Keratinocyte (primary cell): ENCODE results near the gene TTC3. TPM values are rescaled to one million over a fixed set of nuclear protein-coding genes. Genes with fewer than 3 reads are reported as not detected.

ENCODE experiments used
- DNase-seq: peaks from one replicate; pipeline ENCODE4 v3.0.0-alpha.2; 2011; ENCODE audit warnings: low read depth, missing footprints, low spot score
- FAIRE-seq: peaks from 2 replicates; lab custom pipeline; 2011; peaks lifted over from hg19 to GRCh38; lab: Jason Lieb, UNC
- H2AFZ ChIP-seq: 2 replicates; pipeline ENCODE4 v1.6.0; 2012; ENCODE audit warnings: low read length, control low read depth, inconsistent platforms; ENCODE audit not compliant: control insufficient read depth
- H3K27ac ChIP-seq: 2 replicates; pipeline ENCODE4 v1.5.1; 2011; ENCODE audit warnings: low read length; ENCODE audit not compliant: control insufficient read depth, insufficient read depth
- H3K27me3 ChIP-seq: 3 replicates; pipeline ENCODE4 v1.6.0; 2011; ENCODE audit warnings: low read length; ENCODE audit not compliant: control insufficient read depth, insufficient read depth; ENCODE audit errors: extremely low read depth
- H3K36me3 ChIP-seq, 2 experiments: 2 replicates in 1 of 2; 3 replicates in 1 of 2; pipeline ENCODE4 v1.5.1; 2011; ENCODE audit warnings: low read length in 2 of 2, mild to moderate bottlenecking in 1 of 2; ENCODE audit not compliant: control insufficient read depth in 2 of 2, insufficient read depth in 2 of 2; ENCODE audit errors: extremely low read depth in 1 of 2
- H3K4me1 ChIP-seq: 3 replicates; pipeline ENCODE4 v1.5.1; 2011; ENCODE audit warnings: low read length; ENCODE audit not compliant: control insufficient read depth, insufficient read depth; ENCODE audit errors: extremely low read depth
- H3K4me2 ChIP-seq: 3 replicates; pipeline ENCODE4 v1.6.0; 2011; ENCODE audit warnings: low read depth, low read length; ENCODE audit not compliant: control insufficient read depth, insufficient read depth; ENCODE audit errors: extremely low read depth
- H3K4me3 ChIP-seq, 3 experiments: fragments of 200-600 bp in 1 of 3; sonication (generic) in 1 of 3; 2 replicates in 2 of 3; 3 replicates in 1 of 3; pipeline ENCODE4 v1.5.1; 2011 to 2016; ENCODE audit warnings: low read length in 3 of 3, mild to moderate bottlenecking in 3 of 3, control low read depth in 2 of 3, inconsistent platforms in 1 of 3, low read depth in 1 of 3, mixed read lengths in 1 of 3, mixed run types in 1 of 3, moderate library complexity in 1 of 3; ENCODE audit not compliant: control insufficient read depth in 2 of 3, insufficient read depth in 2 of 3; ENCODE audit errors: extremely low read depth in 1 of 3
- H3K79me2 ChIP-seq: 2 replicates; pipeline ENCODE4 v1.6.0; 2012; ENCODE audit warnings: low read length; ENCODE audit not compliant: control insufficient read depth, insufficient read depth
- H3K9ac ChIP-seq: 3 replicates; pipeline ENCODE4 v1.6.0; 2011; ENCODE audit warnings: low read length; ENCODE audit not compliant: control insufficient read depth, insufficient read depth; ENCODE audit errors: extremely low read depth
- H3K9me1 ChIP-seq: 3 replicates; pipeline ENCODE4 v1.6.0; 2011; ENCODE audit warnings: low read length; ENCODE audit not compliant: control insufficient read depth, insufficient read depth; ENCODE audit errors: extremely low read depth
- H3K9me3 ChIP-seq: 2 replicates; pipeline ENCODE4 v1.5.1; 2012; ENCODE audit warnings: low read depth, low read length; ENCODE audit not compliant: control insufficient read depth
- H4K20me1 ChIP-seq: 3 replicates; pipeline ENCODE4 v1.6.0; 2011; ENCODE audit warnings: low read length; ENCODE audit not compliant: control insufficient read depth, insufficient read depth; ENCODE audit errors: extremely low read depth
- EZH2 ChIP-seq: IDR thresholded peaks from one replicate; pipeline ENCODE4 v1.6.1; 2012; ENCODE audit warnings: inconsistent platforms, mild to moderate bottlenecking, low read length, moderate library complexity
- dilution Hi-C: fragments of 300-500 bp; cut with MboI; formaldehyde crosslinking; loops from one replicate; pipeline ENCODE4 v1.7.0; 2020; ENCODE audit warnings: low sequenced_read_pairs; ENCODE audit not compliant: extremely low pct_ligation_motif_present
- polyA plus RNA-seq, 5 experiments: library from polyadenylated mRNA; depleted of rRNA in 3 of 5; stranded (reverse) in 3 of 5; stranded (forward) in 1 of 5; unstranded in 1 of 5; fragments of >200 nt; gene quantifications; 1 replicate in 1 of 5; 2 replicates in 3 of 5; 3 replicates in 1 of 5; pipeline versions ENCODE4 v1.2.1 to v1.2.3, GENCODE V29; 2011 to 2012; ENCODE audit warnings: missing spikeins in 2 of 5, low read depth in 1 of 5, low replicate concordance in 1 of 5
- TF ChIP-seq, protein P1 (sequence below), 3 experiments: IDR thresholded peaks in 1 of 3; conservative IDR thresholded peaks in 1 of 3; optimal IDR thresholded peaks in 1 of 3; 2 replicates in 2 of 3; 3 replicates in 1 of 3; pipeline versions ENCODE3 to v1.5.1; 2011; ENCODE audit warnings: low read length in 3 of 3, mild to moderate bottlenecking in 3 of 3, moderate library complexity in 2 of 3, control low read depth in 1 of 3, inconsistent platforms in 1 of 3; ENCODE audit not compliant: insufficient read depth in 2 of 3; ENCODE audit errors: extremely low read depth in 1 of 3

Gene TTC3
- polyA plus RNA-seq, 1 donor (not counting 4 experiments of a cell fraction or from before 2014, with no cell fraction given) = 38.5 TPM

DNA sequence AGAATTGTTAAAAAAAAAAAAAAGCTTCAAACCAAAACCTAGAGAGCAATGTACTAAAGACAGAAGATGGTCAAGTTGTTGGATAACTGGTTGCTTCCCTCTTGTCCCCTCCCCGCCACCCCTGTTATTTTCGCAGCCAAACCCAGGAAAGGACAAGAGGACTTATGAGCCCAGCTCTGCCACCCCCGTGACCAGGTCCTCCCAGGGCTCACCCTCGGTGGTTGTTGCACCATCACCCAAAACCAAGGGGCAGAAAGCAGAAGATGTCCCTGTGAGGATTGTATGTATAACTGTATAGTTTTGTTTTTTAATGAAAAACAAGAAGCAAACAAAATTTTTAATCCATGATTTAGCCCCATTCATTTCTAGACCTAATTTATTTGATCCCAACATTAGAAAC is 124.7 kb downstream of the TTC3 start:
- H3K9me1 ChIP-seq = no peaks in the 10 kb centered on the region
- no peaks in the 10 kb centered on the region for H4K20me1 ChIP-seq
- H3K79me2 ChIP-seq = no peaks in the 10 kb centered on the region
- no peaks in the 10 kb centered on the region for H3K9me3 ChIP-seq
- no peak overlapping the region for H3K27ac ChIP-seq
- H3K4me3 ChIP-seq = no peak overlapping the region
- FAIRE-seq = no peak
- no peak overlapping the region for H2AFZ ChIP-seq
- no peaks in the 10 kb centered on the region for H3K27me3 ChIP-seq
- peaks cover 10% of the 10 kb centered on the region for H3K4me1 ChIP-seq
- DNase-seq = no peak
- peaks cover 27 to 32% of the 10 kb centered on the region in 2 experiments for H3K36me3 ChIP-seq
- TF ChIP-seq EZH2 = no peak
- TF ChIP-seq, protein P1, sequence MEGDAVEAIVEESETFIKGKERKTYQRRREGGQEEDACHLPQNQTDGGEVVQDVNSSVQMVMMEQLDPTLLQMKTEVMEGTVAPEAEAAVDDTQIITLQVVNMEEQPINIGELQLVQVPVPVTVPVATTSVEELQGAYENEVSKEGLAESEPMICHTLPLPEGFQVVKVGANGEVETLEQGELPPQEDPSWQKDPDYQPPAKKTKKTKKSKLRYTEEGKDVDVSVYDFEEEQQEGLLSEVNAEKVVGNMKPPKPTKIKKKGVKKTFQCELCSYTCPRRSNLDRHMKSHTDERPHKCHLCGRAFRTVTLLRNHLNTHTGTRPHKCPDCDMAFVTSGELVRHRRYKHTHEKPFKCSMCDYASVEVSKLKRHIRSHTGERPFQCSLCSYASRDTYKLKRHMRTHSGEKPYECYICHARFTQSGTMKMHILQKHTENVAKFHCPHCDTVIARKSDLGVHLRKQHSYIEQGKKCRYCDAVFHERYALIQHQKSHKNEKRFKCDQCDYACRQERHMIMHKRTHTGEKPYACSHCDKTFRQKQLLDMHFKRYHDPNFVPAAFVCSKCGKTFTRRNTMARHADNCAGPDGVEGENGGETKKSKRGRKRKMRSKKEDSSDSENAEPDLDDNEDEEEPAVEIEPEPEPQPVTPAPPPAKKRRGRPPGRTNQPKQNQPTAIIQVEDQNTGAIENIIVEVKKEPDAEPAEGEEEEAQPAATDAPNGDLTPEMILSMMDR (optimal IDR thresholded peaks at IDR 0.05 in 1 of 3, IDR thresholded peaks at IDR 0.05 in 1 of 3, conservative IDR thresholded peaks at IDR 0.05 in 1 of 3; ENCODE audit: extremely low read depth in 1 of 3, insufficient read depth in 2 of 3, low read length in 3 of 3) = no peak
- no peak overlapping the region for H3K9ac ChIP-seq
- H3K4me2 ChIP-seq = no peak overlapping the region
- dilution Hi-C loops = no loop called here

DNA sequence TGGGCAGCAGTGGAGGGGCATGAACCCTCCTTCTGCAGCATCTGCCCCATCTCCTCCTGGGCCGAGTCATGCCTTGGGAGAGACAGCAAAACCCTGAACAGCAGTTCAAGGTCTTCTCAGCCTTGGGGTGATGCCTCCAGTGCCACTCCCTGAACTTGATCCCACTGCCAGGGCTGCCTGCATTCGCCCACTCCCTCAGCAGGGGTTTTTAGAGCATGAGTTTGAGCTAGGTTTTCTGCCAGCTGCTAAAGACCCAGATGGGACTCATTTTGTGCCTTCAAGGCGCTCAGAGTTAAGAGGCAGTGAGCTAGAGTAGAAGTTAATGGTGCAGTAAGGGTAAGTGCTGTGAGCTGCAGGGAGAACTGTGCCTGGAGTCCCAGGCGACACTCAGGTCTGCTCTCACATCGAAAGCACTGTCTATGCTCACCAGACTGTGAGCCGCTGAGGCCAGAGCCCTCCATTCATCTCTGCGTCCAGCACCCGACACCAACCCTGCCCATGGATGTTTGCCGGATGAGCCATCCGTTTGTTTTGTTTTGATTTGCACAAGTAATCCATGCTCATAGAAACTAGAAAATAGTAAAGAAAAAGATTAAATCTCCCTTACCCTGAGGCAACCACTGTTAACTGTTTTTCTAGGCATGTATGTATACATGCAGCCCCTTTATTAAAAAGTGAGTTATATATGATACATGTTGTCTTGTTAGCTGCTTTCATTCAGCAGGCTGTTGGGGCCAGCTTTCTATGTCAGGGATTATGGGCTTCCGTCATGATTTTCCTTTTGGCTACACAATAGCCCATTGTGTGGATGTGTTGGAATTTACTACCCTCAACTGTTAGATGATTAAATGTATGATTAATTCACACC is 126.2 kb downstream of the TTC3 start:
- Histone ChIP-seq H3K9me3 (no peaks in the 10 kb centered on the region), H4K20me1 (no peaks in the 10 kb centered on the region), H3K9me1 (no peaks in the 10 kb centered on the region), H2AFZ (no peak overlapping the region), H3K79me2 (no peaks in the 10 kb centered on the region), H3K4me2 (no peak overlapping the region), H3K4me3 (no peak overlapping the region), H3K27ac (peak overlapping the region; percentile 70), H3K36me3 (peaks cover 27% of the 10 kb centered on the region in 2 experiments), H3K4me1 (peaks cover 10% of the 10 kb centered on the region), H3K27me3 (no peaks in the 10 kb centered on the region), H3K9ac (peak overlapping the region; percentile 30)
- dilution Hi-C loops = no loop called here
- TF ChIP-seq EZH2 = no peak
- TF ChIP-seq, protein P1 (optimal IDR thresholded peaks at IDR 0.05 in 1 of 3, IDR thresholded peaks at IDR 0.05 in 1 of 3, conservative IDR thresholded peaks at IDR 0.05 in 1 of 3; ENCODE audit: extremely low read depth in 1 of 3, insufficient read depth in 2 of 3, low read length in 3 of 3) = no peak
- FAIRE-seq (peak; percentile 9), DNase-seq (no peak)
